Measurements from ENCODE around the gene BRF1.
A peak's percentile ranks its signal among the peaks of the same experiment; 100 is the strongest.

Gene BRF1

DNA sequence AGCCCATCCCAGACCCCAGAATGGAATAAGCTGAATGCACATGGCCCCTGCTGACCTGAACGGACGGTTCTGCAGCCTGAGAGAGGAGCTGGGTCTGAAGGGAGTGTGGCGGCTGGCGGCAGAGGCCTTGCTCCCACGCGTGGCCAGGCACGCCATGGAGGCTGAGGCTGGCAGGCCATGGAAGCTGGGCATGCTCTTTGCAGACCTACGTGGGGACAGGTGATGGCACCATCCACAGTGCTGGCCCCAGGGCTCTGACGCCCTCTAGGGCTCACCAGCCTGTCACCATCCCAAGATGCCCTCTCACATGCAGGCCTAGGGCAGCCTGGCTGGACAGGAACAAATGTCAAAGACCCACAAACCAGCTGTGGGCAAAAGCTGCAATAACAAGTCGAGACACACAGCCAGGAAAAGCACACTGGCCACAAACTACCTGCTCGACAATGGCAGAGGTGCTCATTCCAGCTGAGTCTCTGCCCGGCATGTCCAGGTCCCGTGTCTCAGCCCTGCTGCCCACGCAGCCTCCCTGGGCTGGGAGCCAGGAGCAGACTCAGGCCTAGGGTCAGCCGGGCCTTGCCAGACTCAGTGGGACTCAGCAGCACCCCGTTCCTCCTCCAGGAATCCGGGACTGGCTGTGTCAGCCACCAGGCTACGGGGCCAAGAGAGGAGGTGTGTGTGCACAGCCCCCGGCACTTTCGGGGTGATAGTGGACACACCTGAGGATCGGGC lies 32.8 kb downstream of the BRF1 start:
- peaks cover 7% of the 10 kb centered on the region; the same call in 1 of the 2 replicates for H3K36me3 ChIP-seq
- TF ChIP-seq, protein P1, sequence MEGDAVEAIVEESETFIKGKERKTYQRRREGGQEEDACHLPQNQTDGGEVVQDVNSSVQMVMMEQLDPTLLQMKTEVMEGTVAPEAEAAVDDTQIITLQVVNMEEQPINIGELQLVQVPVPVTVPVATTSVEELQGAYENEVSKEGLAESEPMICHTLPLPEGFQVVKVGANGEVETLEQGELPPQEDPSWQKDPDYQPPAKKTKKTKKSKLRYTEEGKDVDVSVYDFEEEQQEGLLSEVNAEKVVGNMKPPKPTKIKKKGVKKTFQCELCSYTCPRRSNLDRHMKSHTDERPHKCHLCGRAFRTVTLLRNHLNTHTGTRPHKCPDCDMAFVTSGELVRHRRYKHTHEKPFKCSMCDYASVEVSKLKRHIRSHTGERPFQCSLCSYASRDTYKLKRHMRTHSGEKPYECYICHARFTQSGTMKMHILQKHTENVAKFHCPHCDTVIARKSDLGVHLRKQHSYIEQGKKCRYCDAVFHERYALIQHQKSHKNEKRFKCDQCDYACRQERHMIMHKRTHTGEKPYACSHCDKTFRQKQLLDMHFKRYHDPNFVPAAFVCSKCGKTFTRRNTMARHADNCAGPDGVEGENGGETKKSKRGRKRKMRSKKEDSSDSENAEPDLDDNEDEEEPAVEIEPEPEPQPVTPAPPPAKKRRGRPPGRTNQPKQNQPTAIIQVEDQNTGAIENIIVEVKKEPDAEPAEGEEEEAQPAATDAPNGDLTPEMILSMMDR (IDR thresholded peaks at IDR 0.05; ENCODE audit: low read depth, low read length): 0 out of 2 replicates have a peak, but pooled peaks have one; percentile 3
- no peaks in the 10 kb centered on the region for H3K4me1 ChIP-seq
- H3K9me3 ChIP-seq: no peaks in the 10 kb centered on the region
- no peak for DNase-seq
- H3K4me3 ChIP-seq (ENCODE audit: low read depth, low read length): no peak overlapping the region
- no peaks in the 10 kb centered on the region for H3K27me3 ChIP-seq

DNA sequence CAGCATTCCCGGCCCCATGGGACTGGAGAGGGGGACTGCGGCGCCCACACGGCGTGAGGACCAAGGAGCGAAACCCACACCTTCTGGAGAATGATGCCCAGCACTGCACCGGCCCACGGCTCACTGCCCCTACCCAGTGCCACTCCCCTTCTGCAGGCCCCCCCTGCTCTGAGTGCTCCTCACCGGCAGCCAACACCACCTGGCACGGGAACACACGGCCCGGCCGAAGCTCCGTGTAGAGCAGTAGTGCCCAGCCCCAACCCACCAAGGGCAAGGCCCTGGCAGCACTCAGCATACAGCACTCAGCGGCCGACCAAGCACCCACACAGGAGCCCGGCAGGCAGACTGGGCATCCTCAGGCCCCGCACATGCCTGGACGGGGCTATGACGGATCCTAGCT lies 39.0 kb downstream of the BRF1 start:
- no peaks in the 10 kb centered on the region for H3K4me1 ChIP-seq
- DNase-seq: no peak
- peaks cover 7% of the 10 kb centered on the region for H3K36me3 ChIP-seq
- no peaks in the 10 kb centered on the region for H3K27me3 ChIP-seq
- TF ChIP-seq, protein P1 (IDR thresholded peaks at IDR 0.05; ENCODE audit: low read depth, low read length): no peak
- no peaks in the 10 kb centered on the region for H3K9me3 ChIP-seq
- H3K4me3 ChIP-seq (ENCODE audit: low read depth, low read length): no peak overlapping the region

DNA sequence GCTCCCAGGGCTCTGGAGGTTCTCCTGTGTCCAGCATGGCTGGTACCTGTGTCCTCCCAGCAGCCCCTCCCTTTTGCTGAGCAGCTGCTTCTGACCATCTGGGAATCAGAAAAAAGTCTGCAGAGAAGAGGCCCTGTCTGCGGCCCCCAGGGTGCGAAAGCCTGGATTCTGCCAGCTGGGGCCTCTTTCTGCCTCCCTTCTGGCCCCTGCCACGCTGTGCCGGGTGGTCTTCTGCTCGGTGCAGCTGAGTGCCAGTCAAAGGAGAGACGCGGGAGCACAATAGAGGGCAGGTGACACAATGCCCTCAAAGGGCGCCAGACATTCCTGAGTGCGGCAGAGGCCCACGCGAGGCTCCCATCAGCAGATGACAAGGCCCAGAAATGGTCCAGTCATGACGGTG lies 39.8 kb downstream of the BRF1 start:
- Histone ChIP-seq H3K27me3 (no peaks in the 10 kb centered on the region), H3K4me1 (no peaks in the 10 kb centered on the region), H3K9me3 (no peaks in the 10 kb centered on the region), H3K36me3 (peaks cover 11% of the 10 kb centered on the region), H3K4me3 (ENCODE audit: low read depth, low read length) (no peak overlapping the region)
- TF ChIP-seq, protein P1 (IDR thresholded peaks at IDR 0.05; ENCODE audit: low read depth, low read length): no peak
- DNase-seq: no peak

DNA sequence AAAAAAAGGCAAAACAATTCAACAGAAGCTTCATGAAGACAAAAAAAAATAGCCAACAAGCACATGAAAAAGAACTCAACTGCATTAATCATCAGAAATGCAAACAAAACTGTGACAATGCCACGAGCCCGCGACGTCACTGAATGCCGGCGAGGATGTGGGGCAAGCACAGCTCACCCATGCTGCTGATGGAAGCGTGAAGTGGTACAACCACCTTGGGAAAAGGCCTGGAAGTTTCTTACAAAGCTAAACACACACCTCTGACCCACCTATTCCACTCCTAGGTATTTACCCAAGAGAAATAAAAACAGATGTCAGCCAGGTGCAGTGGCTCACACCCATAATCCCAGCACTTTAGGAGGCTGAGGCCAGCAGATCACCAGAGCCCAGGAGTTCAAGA lies 42.0 kb downstream of the BRF1 start:
- peaks cover 11% of the 10 kb centered on the region for H3K36me3 ChIP-seq
- no peaks in the 10 kb centered on the region for H3K9me3 ChIP-seq
- H3K4me3 ChIP-seq (ENCODE audit: low read depth, low read length): no peak overlapping the region
- no peak for DNase-seq
- no peaks in the 10 kb centered on the region for H3K27me3 ChIP-seq
- TF ChIP-seq, protein P1 (IDR thresholded peaks at IDR 0.05; ENCODE audit: low read depth, low read length): no peak
- H3K4me1 ChIP-seq: no peaks in the 10 kb centered on the region

DNA sequence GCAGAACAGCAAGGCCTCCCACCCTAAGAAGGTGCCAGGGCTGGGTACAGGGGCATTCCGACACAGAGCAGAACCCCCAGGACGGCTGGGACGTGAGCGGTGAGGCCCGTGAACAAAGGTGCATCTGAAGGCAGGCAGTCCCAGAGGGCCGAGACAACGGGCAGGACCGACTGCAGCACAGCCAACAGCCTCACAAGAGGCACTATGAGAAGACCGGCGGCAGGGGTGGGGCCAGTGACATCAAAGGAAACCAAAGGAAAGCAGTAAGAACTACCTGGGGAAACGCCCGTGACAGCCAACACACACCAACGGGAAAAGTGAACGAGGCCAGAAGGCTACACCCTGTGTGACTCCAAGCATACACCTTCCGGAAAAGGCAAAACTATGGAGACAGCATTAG lies 43.3 kb downstream of the BRF1 start:
- H3K27me3 ChIP-seq: no peaks in the 10 kb centered on the region
- peaks cover 9% of the 10 kb centered on the region for H3K36me3 ChIP-seq
- no peaks in the 10 kb centered on the region for H3K9me3 ChIP-seq
- no peaks in the 10 kb centered on the region for H3K4me1 ChIP-seq
- no peak for DNase-seq
- H3K4me3 ChIP-seq (ENCODE audit: low read depth, low read length): no peak overlapping the region
- TF ChIP-seq, protein P1 (IDR thresholded peaks at IDR 0.05; ENCODE audit: low read depth, low read length): no peak

DNA sequence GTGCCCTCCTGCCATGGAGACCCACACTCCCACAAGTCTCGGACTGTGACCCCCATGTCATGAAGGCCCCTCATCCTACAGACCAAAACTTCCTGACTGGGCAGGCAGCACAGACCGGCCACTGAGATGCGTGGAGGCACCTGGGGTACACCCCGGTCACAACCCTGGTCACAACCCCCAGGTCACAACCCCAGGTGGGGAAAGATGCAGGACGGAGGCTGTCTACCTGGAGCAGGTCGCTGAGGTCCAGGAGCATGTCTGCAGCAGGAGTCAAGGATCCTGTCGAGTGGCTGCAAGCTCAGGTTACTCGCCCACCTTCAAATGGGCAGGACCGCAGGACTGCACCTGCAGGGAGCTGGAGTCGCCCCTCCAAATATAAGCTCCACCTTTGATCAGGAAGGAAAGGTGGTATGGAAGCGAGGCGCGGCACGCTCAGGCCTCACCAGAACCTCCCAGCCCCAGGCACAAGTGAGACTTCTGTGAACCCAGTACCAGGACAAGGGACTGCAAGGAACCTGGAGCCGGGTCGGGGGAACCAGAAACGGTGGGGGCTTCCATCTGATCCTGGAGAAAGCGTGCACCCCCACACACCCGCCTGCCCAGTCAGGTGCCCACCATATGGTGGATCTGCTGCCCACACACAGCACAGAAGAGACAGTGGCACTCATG lies 44.4 kb downstream of the BRF1 start:
- TF ChIP-seq, protein P1 (IDR thresholded peaks at IDR 0.05; ENCODE audit: low read depth, low read length): no peak
- H3K4me1 ChIP-seq: no peaks in the 10 kb centered on the region
- H3K9me3 ChIP-seq: no peaks in the 10 kb centered on the region
- no peak for DNase-seq
- H3K36me3 ChIP-seq: peaks cover 19% of the 10 kb centered on the region
- H3K27me3 ChIP-seq: no peaks in the 10 kb centered on the region
- no peak overlapping the region for H3K4me3 ChIP-seq (ENCODE audit: low read depth, low read length)
